Bronchial epithelial cell (primary cell): ENCODE results near the gene UCN2. TPM values are rescaled to one million over a fixed set of nuclear protein-coding genes. Genes with fewer than 3 reads are reported as not detected.
A peak's percentile ranks its signal among the peaks of the same experiment; 100 is the strongest.

Experiments
- DNase-seq: peaks from one replicate; pipeline ENCODE4 v3.0.0-alpha.2; 2010; ENCODE audit warnings: low read depth
- FAIRE-seq: peaks from 2 replicates; lab custom pipeline; 2011; peaks lifted over from hg19 to GRCh38; lab: Jason Lieb, UNC
- H3K27me3 ChIP-seq: 2 replicates; pipeline ENCODE4 v1.5.1; 2011; ENCODE audit warnings: low read length; ENCODE audit not compliant: control insufficient read depth, insufficient read depth
- H3K36me3 ChIP-seq: 2 replicates; pipeline ENCODE4 v1.5.1; 2011; ENCODE audit warnings: low read length; ENCODE audit not compliant: control insufficient read depth, insufficient read depth
- H3K4me3 ChIP-seq: 2 replicates; pipeline ENCODE4 v1.5.1; 2011; ENCODE audit warnings: mild to moderate bottlenecking, low read depth, low read length, control low read depth
- CTCF ChIP-seq: IDR thresholded peaks from 2 replicates; pipeline ENCODE4 v1.5.1; 2011; ENCODE audit warnings: mild to moderate bottlenecking, moderate library complexity, low read length, control low read depth, inconsistent platforms; ENCODE audit not compliant: insufficient read depth, severe bottlenecking
- total RNA-seq: library from RNA; depleted of rRNA; stranded (reverse); fragments of >200 nt; gene quantifications from 2 replicates; pipeline ENCODE4 v1.2.1, GENCODE V29; 2014

Gene UCN2
- total RNA-seq, 1 donor from 2014 or later, result 12.9 TPM

GRCh38 chr3:48548126-48548525 is 15.5 kb downstream of the UCN2 start:
- no peak for TF ChIP-seq CTCF
- FAIRE-seq (no peak), DNase-seq (no peak)
- peaks cover 16% of the 10 kb centered on the region for H3K36me3 ChIP-seq
- no peaks in the 10 kb centered on the region for H3K27me3 ChIP-seq
- no peak overlapping the region for H3K4me3 ChIP-seq

- Histone ChIP-seq H3K27me3 (no peaks in the 10 kb centered on the region), H3K36me3 (peaks cover 17% of the 10 kb centered on the region), H3K4me3 (no peak overlapping the region)
- TF ChIP-seq CTCF, result no peak
- FAIRE-seq, result peak; percentile 96
- no peak for DNase-seq
Measured at GRCh38 chr3:48546203-48546829, 17.3 kb downstream of the UCN2 start.

- DNase-seq (no peak), FAIRE-seq (no peak)
- Histone ChIP-seq H3K27me3 (no peaks in the 10 kb centered on the region), H3K4me3 (no peak overlapping the region), H3K36me3 (peaks cover 21% of the 10 kb centered on the region)
- TF ChIP-seq CTCF, result no peak
Measured at GRCh38 chr3:48544141-48544540, 19.4 kb downstream of the UCN2 start.

- Histone ChIP-seq H3K36me3 (peaks cover 20% of the 10 kb centered on the region), H3K27me3 (no peaks in the 10 kb centered on the region), H3K4me3 (no peak overlapping the region)
- no peak for FAIRE-seq
- TF ChIP-seq CTCF, result no peak
- DNase-seq, result no peak
Measured at GRCh38 chr3:48543271-48543866, 20.2 kb downstream of the UCN2 start.

- DNase-seq (no peak), FAIRE-seq (peak; percentile 52)
- peaks cover 22% of the 10 kb centered on the region for H3K36me3 ChIP-seq
- no peaks in the 10 kb centered on the region for H3K27me3 ChIP-seq
- no peak overlapping the region for H3K4me3 ChIP-seq
- TF ChIP-seq CTCF, result no peak
Measured at GRCh38 chr3:48538451-48538850, 25.1 kb downstream of the UCN2 start.
